Measurements from ENCODE around the gene CHST15.
"Not testable (repeated sequence)": the region's sequence is repeated elsewhere in the genome, so short reads cannot be mapped to it uniquely, and the experiment has no call there.

Gene CHST15

DNA sequence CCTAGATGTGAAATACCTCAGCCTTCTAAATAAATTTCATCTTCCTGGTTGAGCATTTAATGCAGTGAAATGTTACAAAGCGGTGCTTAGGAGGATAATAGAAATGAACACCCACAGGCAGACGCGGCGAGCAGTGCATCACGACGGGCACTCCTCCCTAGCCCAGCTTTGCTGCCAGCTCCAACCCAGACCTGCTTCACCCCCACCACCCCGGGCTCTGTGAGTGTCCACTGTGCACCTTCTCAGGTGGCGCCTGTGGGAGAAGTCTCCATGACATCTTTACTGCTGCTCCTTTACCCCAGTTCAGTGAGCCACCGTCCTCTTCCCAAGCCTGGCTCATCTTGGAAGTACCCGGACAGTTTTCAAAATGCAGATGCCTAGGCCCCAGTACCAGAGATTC is 5.2 kb upstream of the CHST15 start:
- no peak for DNase-seq (ENCODE audit: low read depth)

DNA sequence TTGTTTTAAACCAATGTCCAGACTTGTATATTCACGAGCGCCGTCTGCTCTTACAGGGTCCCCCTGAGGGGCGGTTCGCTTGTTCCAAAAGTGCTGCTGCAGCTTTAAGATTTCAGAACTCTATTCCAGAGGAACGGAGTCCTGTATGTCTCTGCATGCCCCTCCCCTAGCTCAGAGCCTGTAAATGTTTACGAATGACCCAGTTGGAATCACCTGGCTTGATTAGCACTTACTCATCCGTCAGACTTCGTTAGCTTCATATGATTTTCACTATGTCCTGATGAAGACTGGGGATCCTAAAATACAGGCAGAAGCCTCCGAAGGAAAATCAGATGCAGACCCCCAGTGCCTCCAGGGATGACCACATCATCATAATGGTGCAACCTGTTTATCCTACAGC is 4.5 kb upstream of the CHST15 start:
- no peak for DNase-seq (ENCODE audit: low read depth)

DNA sequence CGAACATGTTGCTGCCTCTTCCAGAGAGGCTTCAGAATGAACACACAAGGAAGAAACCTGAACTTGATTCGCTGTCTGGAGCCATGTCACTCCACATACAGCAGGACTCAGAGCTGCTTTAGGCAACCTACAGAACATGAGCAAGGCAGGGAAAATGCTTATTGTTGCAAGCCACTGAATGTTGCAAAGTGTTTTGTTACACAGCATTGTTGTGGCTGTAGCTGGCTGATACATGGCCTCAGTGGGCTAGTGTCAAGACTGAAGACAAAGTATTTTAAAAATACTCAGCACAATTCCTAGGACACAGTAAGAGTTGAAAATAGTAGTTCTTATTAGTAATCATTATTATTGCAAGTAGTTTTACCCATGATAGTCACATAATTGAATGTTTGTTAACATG is 3.1 kb upstream of the CHST15 start:
- no peak for DNase-seq (ENCODE audit: low read depth)

DNA sequence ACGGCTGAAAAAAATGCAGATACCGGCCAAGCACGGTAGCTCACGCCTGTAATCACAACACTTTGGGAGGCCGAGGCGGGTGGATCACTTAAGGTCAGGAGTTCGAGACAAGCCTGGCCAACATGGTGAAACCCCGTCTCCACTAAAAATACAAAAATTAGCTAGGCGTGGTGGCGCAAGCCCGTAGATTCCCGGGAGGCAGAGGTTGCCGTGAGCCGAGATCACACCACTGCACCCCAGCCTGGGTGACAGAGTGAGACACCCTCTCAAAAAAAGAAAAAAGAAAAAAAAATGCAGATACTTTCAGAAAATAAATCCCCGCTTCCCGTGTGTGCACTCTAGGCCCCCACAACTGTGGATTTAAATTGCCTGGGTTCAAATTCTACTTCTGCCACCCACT is 2.4 kb upstream of the CHST15 start:
- not testable (repeated sequence) for DNase-seq (ENCODE audit: low read depth)

DNA sequence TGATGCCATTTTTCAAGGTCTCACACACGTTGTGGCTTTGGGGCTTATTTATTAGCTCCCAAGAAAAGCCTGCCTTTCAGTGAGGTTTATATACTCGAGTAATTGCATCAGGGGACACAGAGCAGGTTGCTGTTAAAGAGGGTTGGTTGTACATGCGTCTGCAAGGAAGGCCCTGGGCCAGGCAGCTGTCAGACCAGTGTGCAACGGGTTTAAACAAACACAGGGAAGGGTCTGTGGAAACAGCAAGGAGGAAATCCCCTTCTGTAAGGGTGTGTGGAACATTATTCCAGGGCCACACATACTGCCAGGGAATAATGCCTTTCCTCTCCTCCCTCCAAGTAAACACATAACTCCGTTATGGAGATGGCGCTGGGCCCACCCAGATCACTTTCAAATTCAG is 1.7 kb upstream of the CHST15 start:
- DNase-seq (ENCODE audit: low read depth), result no peak

DNA sequence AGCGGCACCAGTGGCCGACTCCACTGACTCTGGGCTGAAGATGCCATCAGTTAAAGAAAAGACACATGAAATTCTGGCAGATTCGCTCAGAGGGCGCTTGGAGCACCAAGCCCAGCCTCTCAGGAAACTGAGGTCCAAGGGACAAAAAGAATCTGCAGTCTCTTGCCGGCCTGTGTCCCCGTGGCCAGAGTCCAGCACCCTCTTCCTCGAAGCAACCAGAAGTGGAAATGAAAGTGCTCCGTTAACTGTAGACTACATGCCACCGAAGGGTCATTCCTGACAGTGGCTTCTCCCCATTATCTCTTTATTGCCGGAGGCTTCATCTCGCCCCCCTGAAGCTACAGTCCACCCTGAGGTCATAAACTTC is 1.0 kb upstream of the CHST15 start:
- no peak for DNase-seq (ENCODE audit: low read depth)

DNA sequence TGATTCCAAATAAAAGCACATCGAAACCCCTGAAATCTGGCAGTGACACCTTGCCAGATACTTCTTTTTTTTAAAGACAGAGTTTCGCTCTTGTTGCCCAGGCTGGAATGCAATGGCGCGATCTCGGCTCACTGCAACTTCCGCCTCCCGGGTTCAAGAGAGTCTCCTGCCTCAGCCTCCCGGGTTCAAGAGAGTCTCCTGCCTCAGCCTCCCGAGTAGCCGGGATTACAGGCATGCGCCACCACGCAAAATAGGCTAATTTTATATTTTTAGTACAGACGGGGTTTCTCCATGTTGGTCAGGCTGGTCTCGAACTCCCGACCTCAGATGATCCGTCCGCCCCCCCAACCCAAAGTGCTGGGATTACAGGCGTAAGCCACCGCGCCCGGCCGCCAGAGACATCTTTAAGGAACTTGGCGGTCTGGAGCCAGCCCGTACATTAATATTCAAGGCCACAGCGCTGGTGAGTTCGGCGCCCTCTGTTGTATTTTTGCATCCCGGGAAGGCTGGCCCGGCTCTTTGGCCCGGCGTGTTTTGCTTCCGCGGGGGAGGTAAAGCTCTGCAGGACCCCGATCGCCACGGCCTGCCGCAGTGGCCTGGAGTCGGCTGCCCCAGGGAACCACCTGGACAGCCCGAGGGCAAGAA is 498 bp upstream of the CHST15 start:
- DNase-seq (ENCODE audit: low read depth), result not testable (repeated sequence)

DNA sequence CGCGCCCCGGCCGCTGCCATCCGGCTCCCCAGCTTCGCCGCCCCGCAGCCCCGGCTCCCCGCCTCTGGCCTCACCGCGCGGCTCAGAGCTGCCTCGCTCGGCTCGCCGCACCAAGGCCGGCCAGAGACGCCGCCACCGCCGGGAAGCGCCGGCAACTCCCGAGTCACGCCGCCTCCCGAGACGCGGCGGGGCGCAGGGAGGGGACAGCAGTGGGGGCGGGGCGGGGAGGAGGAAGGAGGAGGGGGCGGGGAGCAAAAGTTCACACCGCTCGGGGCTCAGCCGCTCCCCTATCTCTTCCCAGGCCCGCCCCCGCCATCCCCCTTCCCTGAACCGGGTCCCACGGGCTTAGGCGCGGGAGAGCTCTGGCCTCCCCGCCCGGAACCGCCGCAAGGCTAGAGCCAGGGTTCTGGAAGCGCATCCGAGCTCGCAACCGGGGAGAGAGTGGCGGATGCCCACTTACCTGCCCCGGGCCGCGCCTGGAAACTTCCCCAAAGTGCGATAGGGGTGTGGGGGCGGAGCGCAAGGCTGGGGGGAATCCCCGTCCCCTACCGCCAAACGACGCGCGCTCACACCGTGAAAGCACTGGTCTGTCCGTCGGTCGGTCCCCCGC is 1.0 kb downstream of the CHST15 start:
- no peak for DNase-seq (ENCODE audit: low read depth)

DNA sequence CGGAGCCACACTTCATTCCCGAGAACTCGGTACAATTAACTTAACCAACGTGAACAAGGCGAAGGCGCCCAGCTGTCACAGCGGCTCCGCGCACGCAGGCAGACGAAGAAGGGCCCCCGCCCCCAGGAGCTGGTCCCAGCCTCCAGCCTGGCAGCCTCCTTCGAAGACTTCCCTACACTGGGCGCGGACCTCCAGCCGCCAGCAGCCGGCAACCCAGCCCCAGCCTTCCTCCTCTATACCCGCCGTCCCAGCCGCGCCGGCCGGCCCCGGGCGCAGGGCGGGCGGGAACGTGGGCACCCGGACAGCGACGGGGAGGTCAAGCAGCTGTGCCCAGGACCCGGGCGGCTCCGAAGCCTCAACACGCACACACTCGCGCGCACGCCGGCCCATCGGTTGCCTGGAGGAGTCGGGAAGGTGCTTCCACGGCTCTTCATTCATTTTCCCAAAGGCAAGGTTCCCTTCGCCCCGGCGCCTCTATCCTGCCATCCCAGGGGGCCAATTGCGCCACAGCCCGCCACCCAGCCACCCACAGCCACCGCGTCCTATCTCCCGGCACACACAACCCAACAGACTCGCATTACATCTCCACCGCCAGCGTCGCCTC is 1.6 kb downstream of the CHST15 start:
- DNase-seq (ENCODE audit: low read depth), result no peak

GRCh38 chr10:124090601-124091209 is 2.7 kb downstream of the CHST15 start:
- no peak for DNase-seq (ENCODE audit: low read depth)

DNA sequence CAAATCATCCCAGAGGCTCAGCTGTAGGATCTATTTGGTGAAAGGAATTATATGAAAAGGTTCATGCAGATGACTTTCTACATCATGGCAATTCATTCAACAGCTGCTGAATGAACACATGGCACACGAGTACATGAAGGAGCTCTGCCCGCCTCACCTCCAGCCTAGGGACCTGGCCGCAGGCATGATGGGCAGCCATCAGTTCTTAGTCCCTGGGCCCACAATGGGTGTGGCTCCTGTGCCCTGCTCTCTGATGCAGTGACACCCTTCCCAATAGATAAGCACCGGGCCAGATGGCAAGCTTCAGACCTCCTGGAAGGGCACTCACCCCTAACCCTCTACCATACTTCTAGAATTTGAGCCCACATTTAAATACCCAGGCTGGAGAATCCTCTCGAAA is 3.5 kb downstream of the CHST15 start:
- no peak for DNase-seq (ENCODE audit: low read depth)

DNA sequence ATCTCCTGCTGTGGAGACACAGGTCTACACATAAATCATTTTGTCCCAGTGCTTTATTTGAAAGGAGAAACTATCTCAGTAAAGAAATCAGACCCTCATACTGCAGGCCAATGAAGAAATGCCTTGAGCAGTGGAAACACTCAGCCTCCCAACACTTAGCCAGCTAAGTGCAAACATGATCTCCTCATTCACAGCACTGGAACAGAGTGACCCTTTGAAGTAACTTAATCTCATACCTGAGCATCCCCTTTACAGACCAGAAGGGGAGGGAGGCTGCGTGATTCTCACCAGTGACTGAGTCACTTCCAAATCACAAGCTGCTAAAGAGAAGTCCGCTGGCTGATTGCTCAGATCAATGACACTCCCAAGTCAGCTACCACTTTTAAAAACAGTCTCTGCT is 4.5 kb downstream of the CHST15 start:
- no peak for DNase-seq (ENCODE audit: low read depth)

GRCh38 chr10:124087672-124088634 is 5.4 kb downstream of the CHST15 start:
- no peak for DNase-seq (ENCODE audit: low read depth)

DNA sequence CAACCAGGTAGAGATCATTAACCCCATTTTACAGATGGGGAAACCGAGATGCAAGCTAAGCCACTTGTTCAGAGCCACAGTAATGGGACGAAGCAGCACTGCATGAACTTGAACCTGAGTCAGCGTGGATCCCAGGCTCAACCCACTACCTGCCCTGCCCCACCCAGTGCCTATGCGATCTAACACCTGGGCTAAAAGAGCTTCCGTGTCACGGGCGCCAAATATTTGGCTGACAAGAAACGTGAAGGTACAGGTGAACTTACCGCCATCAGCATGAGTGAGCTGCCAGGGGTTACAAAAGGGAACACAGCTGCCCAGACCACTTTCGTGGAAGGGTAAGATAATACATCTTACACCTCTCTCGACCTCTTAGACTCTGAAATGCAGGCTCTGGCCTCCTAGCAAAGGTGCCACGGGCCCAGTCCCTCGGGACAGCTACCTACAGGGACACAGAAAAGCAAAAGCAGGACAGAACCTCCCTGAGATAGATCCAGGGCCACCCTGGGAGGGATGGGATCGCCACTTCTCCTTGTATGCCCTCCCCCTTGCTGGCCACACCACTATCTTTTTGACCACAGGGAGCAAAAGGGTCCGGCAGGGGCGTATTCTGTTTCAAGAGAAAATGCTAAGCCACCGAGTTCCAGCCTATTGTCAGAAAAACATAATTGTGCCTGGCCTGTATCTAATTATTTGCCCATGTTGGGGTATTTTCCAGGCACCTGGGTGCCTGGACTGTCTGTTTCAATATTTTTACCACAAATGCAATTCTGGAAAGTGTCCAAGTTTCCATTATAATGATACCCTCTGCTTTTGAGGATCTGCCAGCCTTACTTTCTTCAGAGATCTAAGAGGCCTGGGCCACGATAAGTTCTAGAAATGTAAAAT is 6.4 kb downstream of the CHST15 start:
- DNase-seq (ENCODE audit: low read depth), result no peak

DNA sequence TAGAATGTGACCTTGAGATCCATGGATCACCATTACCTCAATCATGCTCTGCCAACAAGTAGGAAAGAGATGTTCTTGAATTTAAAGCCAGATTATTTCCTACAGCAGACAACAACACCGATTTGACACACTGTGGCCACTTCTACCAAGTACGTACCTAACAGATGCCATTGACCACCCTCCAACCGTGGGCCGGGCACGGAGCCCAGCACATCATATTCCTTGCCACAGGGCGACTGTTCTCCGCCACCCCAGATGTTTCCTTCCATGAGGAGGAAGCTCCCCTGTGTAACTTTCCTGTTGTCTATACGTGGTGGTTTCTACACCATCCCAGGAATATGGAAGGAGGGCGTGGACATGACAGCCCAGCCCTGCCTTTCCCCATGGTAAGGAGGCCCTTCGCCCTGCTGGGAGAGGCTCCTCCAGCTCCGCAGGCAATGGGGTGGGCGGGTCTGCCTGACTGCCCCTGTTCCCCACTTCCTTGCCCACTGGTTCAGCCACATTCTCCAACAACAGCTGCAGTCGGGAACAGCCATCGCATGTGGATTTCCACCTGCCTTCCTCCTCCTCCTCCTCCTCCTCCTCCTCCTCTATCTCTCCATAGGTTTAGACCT is 7.2 kb downstream of the CHST15 start:
- DNase-seq (ENCODE audit: low read depth), result no peak

DNA sequence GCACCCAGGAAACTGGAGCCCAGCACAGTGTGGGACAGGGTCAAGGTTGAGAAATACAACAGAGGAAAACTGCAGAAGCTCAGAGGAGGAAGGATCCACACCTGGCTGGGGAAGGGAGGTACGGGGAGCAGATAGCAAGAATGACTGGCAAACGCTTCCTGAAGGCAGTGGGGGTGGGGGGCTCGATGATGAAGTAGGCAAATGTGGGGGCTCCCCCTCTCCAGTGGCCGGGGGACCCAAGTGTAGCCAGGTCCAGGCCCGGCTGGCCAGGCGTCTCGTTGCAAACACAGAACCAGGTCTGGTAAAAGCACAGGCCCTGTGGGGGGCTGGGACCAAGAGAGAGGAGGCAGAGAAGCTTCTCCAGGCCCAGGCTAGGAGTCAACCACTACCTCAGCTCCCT is 7.7 kb downstream of the CHST15 start:
- DNase-seq (ENCODE audit: low read depth), result no peak

DNA sequence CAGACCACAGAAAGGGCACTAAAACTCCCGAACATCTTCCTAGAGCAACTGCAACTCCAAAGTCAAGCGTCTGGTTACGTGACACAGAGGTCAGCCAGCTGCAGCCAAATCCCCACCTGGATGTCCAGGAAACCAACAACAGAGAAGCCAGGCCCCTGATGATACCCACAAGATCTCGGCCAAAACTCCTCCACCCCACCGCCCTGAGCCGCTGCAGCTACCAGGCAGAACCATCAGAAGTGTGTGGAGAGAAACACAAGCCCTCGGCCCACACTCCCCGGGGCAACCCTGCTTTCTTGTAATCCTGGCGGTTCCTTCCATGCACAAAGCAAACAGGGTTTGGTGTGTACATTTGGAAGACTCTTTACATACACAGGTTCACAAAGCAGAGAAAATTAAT is 8.7 kb downstream of the CHST15 start:
- no peak for DNase-seq (ENCODE audit: low read depth)

- no peak for DNase-seq (ENCODE audit: low read depth)
Measured at GRCh38 chr10:124083740-124084397, 9.5 kb downstream of the CHST15 start.

- no peak for DNase-seq (ENCODE audit: low read depth)
Measured at GRCh38 chr10:124083047-124083739, 10.2 kb downstream of the CHST15 start.

GRCh38 chr10:124082555-124082954 is 10.8 kb downstream of the CHST15 start:
- no peak for DNase-seq (ENCODE audit: low read depth)

All from activated gamma-delta T cell treated with anti-CD3 and anti-CD28 coated beads, Interleukin-2, amount 50 U/mL, for 16 hours (primary cell).